T-helper 2 cell treated with Interferon-gamma antibody and Interleukin-4, amounts not matched to agents 5 μg/mL and 100 μg/mL, for 36 hours (primary cell): Measurements from ENCODE around the gene RGS12.
A peak's percentile ranks its signal among the peaks of the same experiment; 100 is the strongest.

Source experiments
- DNase-seq: peaks from one replicate; pipeline ENCODE4 v3.0.0; 2021; ENCODE audit warnings: low spot score
- H3K27ac Mint-ChIP-seq: one replicate; pipeline ENCODE4 v1.8.0; 2021; ENCODE audit warnings: mild to moderate bottlenecking, mixed read lengths
- H3K27me3 Mint-ChIP-seq: one replicate; pipeline ENCODE4 v1.8.0; 2021; ENCODE audit warnings: low read depth, mixed read lengths
- H3K36me3 Mint-ChIP-seq: one replicate; pipeline ENCODE4 v1.8.0; 2021; ENCODE audit warnings: low read depth, mixed read lengths
- H3K4me1 Mint-ChIP-seq: one replicate; pipeline ENCODE4 v1.8.0; 2021; ENCODE audit warnings: low read depth, mixed read lengths
- H3K4me3 Mint-ChIP-seq: one replicate; pipeline ENCODE4 v1.8.0; 2022; ENCODE audit warnings: mild to moderate bottlenecking, moderate library complexity, mixed read lengths
- H3K9me3 Mint-ChIP-seq: one replicate; pipeline ENCODE4 v1.8.0; 2021; ENCODE audit warnings: mixed read lengths

The RGS12 gene

GRCh38 chr4:3292571-3293400 lies at the start of gene RGS12:
TSS of gene RGS12 (plus strand) at chr4:3293021. CDS start at chr4:3316171, 23,150 bp downstream.
- H3K27me3 Mint-ChIP-seq, result peaks cover 52% of the 10 kb centered on the region
- peak within 1 kb of the TSS; percentile 85 for H3K4me3 Mint-ChIP-seq

GRCh38 chr4:3243136-3243780 lies 49.6 kb upstream of the RGS12 start:
- Mint-ChIP-seq H3K4me3 (no peak overlapping the region), H3K27me3 (no peaks in the 10 kb centered on the region), H3K36me3 (peaks cover 4% of the 10 kb centered on the region), H3K27ac (no peak overlapping the region), H3K9me3 (no peaks in the 10 kb centered on the region), H3K4me1 (peaks cover 4% of the 10 kb centered on the region)
- no peak for DNase-seq

More at GRCh38 chr4:3292571-3293400, at the start of gene RGS12:
- peak; percentile 89 for DNase-seq
- Mint-ChIP-seq H3K9me3 (no peaks in the 10 kb centered on the region), H3K4me1 (peaks cover 11% of the 10 kb centered on the region), H3K27ac (peak within 1 kb of the TSS; percentile 29), H3K36me3 (no peaks in the 10 kb centered on the region)

- no peak overlapping the region for H3K27ac Mint-ChIP-seq
- H3K4me1 Mint-ChIP-seq, result peaks cover 4% of the 10 kb centered on the region
These were observed 48.8 kb upstream of the RGS12 start for GRCh38 chr4:3244002-3244401.

GRCh38 chr4:3244747-3245146 lies 48.1 kb upstream of the RGS12 start:
- no peak overlapping the region for H3K27ac Mint-ChIP-seq

More at GRCh38 chr4:3244002-3244401, 48.8 kb upstream of the RGS12 start:
- H3K27me3 Mint-ChIP-seq, result no peaks in the 10 kb centered on the region
- peaks cover 2% of the 10 kb centered on the region for H3K36me3 Mint-ChIP-seq
- no peak for DNase-seq
- no peaks in the 10 kb centered on the region for H3K9me3 Mint-ChIP-seq
- H3K4me3 Mint-ChIP-seq, result no peak overlapping the region

GRCh38 chr4:3245676-3246075 lies 47.1 kb upstream of the RGS12 start:
- Mint-ChIP-seq H3K27me3 (no peaks in the 10 kb centered on the region), H3K4me1 (peaks cover 4% of the 10 kb centered on the region), H3K36me3 (no peaks in the 10 kb centered on the region), H3K4me3 (no peak overlapping the region), H3K27ac (no peak overlapping the region), H3K9me3 (no peaks in the 10 kb centered on the region)
- DNase-seq, result no peak

More at GRCh38 chr4:3244747-3245146, 48.1 kb upstream of the RGS12 start:
- H3K4me1 Mint-ChIP-seq, result peaks cover 4% of the 10 kb centered on the region
- peaks cover 2% of the 10 kb centered on the region for H3K36me3 Mint-ChIP-seq
- H3K4me3 Mint-ChIP-seq, result no peak overlapping the region
- DNase-seq, result no peak
- no peaks in the 10 kb centered on the region for H3K9me3 Mint-ChIP-seq
- H3K27me3 Mint-ChIP-seq, result no peaks in the 10 kb centered on the region

- Mint-ChIP-seq H3K27me3 (no peaks in the 10 kb centered on the region), H3K4me1 (peaks cover 4% of the 10 kb centered on the region), H3K4me3 (no peak overlapping the region), H3K27ac (no peak overlapping the region), H3K36me3 (no peaks in the 10 kb centered on the region), H3K9me3 (no peaks in the 10 kb centered on the region)
- DNase-seq, result no peak
These were observed 46.1 kb upstream of the RGS12 start for GRCh38 chr4:3246458-3247398.

- Mint-ChIP-seq H3K4me1 (peaks cover 4% of the 10 kb centered on the region), H3K27me3 (no peaks in the 10 kb centered on the region), H3K36me3 (no peaks in the 10 kb centered on the region), H3K27ac (no peak overlapping the region), H3K9me3 (no peaks in the 10 kb centered on the region), H3K4me3 (no peak overlapping the region)
- DNase-seq, result no peak
These were observed 45.2 kb upstream of the RGS12 start for GRCh38 chr4:3247399-3248177.

GRCh38 chr4:3248178-3248480 lies 44.7 kb upstream of the RGS12 start:
- no peaks in the 10 kb centered on the region for H3K9me3 Mint-ChIP-seq
- H3K4me3 Mint-ChIP-seq, result no peak overlapping the region
- H3K27ac Mint-ChIP-seq, result no peak overlapping the region
- peaks cover under 1% of the 10 kb centered on the region for H3K4me1 Mint-ChIP-seq
- DNase-seq, result no peak
- no peaks in the 10 kb centered on the region for H3K27me3 Mint-ChIP-seq
- no peaks in the 10 kb centered on the region for H3K36me3 Mint-ChIP-seq

GRCh38 chr4:3248811-3249661 lies 43.8 kb upstream of the RGS12 start, which contains the start of gene MSANTD1:
TSS of gene MSANTD1 (plus strand) at chr4:3249159. CDS start at chr4:3249223, 64 bp downstream.
- Mint-ChIP-seq H3K36me3 (no peaks in the 10 kb centered on the region), H3K9me3 (no peaks in the 10 kb centered on the region), H3K27ac (no peak within 1 kb of the TSS), H3K4me1 (no peaks in the 10 kb centered on the region), H3K4me3 (no peak within 1 kb of the TSS), H3K27me3 (no peaks in the 10 kb centered on the region)
- no peak for DNase-seq

- Mint-ChIP-seq H3K27ac (peak overlapping the region; percentile 41), H3K27me3 (no peaks in the 10 kb centered on the region), H3K4me3 (no peak overlapping the region), H3K4me1 (no peaks in the 10 kb centered on the region), H3K36me3 (no peaks in the 10 kb centered on the region), H3K9me3 (no peaks in the 10 kb centered on the region)
- DNase-seq, result no peak
These were observed 42.9 kb upstream of the RGS12 start for GRCh38 chr4:3249711-3250437.

- Mint-ChIP-seq H3K27me3 (no peaks in the 10 kb centered on the region), H3K4me3 (no peak overlapping the region), H3K4me1 (no peaks in the 10 kb centered on the region), H3K27ac (peak overlapping the region; percentile 41), H3K9me3 (no peaks in the 10 kb centered on the region), H3K36me3 (no peaks in the 10 kb centered on the region)
- no peak for DNase-seq
These were observed 42.3 kb upstream of the RGS12 start for GRCh38 chr4:3250438-3250955.
